ENCODE results near the gene AHNAK.

The AHNAK gene

GRCh38 chr11:62496676-62497075 lies 49.9 kb downstream of the AHNAK start:
- no peak overlapping the region for H3K27ac ChIP-seq (ENCODE audit: low read depth, low read length)

DNA sequence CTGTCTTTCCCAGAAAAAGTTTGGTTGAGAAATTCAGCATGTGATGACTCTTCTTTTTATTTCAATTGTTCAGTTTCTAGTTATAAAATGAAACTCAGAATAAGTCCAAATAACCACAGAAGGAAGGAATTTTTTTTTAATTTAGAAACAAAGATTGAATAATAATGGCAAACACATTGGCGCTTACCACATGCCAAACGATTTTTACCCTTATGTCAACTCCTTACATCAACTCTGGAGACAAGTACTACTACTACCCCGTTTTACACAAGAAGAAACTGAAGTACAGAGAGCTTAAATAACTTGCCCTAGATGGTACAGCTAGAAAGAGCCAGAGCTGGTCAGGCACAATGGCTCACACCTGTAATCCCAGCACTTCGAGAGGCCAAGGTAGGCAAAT lies 52.4 kb downstream of the AHNAK start:
- no peak overlapping the region for H2AFZ ChIP-seq (ENCODE audit: low read depth, low read length, severe bottlenecking)
- H3K4me3 ChIP-seq (ENCODE audit: insufficient read depth, low read length, poor library complexity, severe bottlenecking), result no peak overlapping the region
- H3K27me3 ChIP-seq (ENCODE audit: low read length), result no peaks in the 10 kb centered on the region
- H3K9me2 ChIP-seq (replicated peaks; ENCODE audit: insufficient read depth, low read length), result no peaks in the 10 kb centered on the region
- H3K27ac ChIP-seq (ENCODE audit: low read depth, low read length), result no peak overlapping the region
- H3K36me3 ChIP-seq (ENCODE audit: low read length), result no peaks in the 10 kb centered on the region
- no peak overlapping the region for H3K4me2 ChIP-seq (ENCODE audit: low read depth, low read length, poor library complexity, severe bottlenecking)
- H4K20me1 ChIP-seq (ENCODE audit: low read depth, low read length), result no peaks in the 10 kb centered on the region
- H3K79me2 ChIP-seq (ENCODE audit: insufficient read depth, low read length), result no peaks in the 10 kb centered on the region
- H3F3A ChIP-seq (ENCODE audit: insufficient read depth), result no peaks in the 10 kb centered on the region
- no peaks in the 10 kb centered on the region for H3K9me3 ChIP-seq (ENCODE audit: insufficient read depth, low read length)
- H3K9ac ChIP-seq (ENCODE audit: low read length), result no peak overlapping the region
- TF ChIP-seq, protein P1, sequence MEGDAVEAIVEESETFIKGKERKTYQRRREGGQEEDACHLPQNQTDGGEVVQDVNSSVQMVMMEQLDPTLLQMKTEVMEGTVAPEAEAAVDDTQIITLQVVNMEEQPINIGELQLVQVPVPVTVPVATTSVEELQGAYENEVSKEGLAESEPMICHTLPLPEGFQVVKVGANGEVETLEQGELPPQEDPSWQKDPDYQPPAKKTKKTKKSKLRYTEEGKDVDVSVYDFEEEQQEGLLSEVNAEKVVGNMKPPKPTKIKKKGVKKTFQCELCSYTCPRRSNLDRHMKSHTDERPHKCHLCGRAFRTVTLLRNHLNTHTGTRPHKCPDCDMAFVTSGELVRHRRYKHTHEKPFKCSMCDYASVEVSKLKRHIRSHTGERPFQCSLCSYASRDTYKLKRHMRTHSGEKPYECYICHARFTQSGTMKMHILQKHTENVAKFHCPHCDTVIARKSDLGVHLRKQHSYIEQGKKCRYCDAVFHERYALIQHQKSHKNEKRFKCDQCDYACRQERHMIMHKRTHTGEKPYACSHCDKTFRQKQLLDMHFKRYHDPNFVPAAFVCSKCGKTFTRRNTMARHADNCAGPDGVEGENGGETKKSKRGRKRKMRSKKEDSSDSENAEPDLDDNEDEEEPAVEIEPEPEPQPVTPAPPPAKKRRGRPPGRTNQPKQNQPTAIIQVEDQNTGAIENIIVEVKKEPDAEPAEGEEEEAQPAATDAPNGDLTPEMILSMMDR (IDR thresholded peaks at IDR 0.05; ENCODE audit: insufficient read depth, low read length, poor library complexity, severe bottlenecking), result no peak
- no peak for TF ChIP-seq EZH2phosphoT487 (conservative IDR thresholded peaks at IDR 0.05; ENCODE audit: low read length)

More at GRCh38 chr11:62496676-62497075, 49.9 kb downstream of the AHNAK start:
- no peak overlapping the region for H3K9ac ChIP-seq (ENCODE audit: low read length)
- no peak overlapping the region for H3K4me2 ChIP-seq (ENCODE audit: low read depth, low read length, poor library complexity, severe bottlenecking)
- H4K20me1 ChIP-seq (ENCODE audit: low read depth, low read length), result no peaks in the 10 kb centered on the region
- H2AFZ ChIP-seq (ENCODE audit: low read depth, low read length, severe bottlenecking), result no peak overlapping the region
- no peaks in the 10 kb centered on the region for H3K9me3 ChIP-seq (ENCODE audit: insufficient read depth, low read length)
- no peaks in the 10 kb centered on the region for H3K36me3 ChIP-seq (ENCODE audit: low read length)
- H3K79me2 ChIP-seq (ENCODE audit: insufficient read depth, low read length), result no peaks in the 10 kb centered on the region
- no peaks in the 10 kb centered on the region for H3K9me2 ChIP-seq (replicated peaks; ENCODE audit: insufficient read depth, low read length)
- TF ChIP-seq, protein P1 (IDR thresholded peaks at IDR 0.05; ENCODE audit: insufficient read depth, low read length, poor library complexity, severe bottlenecking), result no peak
- no peak for TF ChIP-seq EZH2phosphoT487 (conservative IDR thresholded peaks at IDR 0.05; ENCODE audit: low read length)
- H3K4me3 ChIP-seq (ENCODE audit: insufficient read depth, low read length, poor library complexity, severe bottlenecking), result no peak overlapping the region
- no peaks in the 10 kb centered on the region for H3K27me3 ChIP-seq (ENCODE audit: low read length)
- no peaks in the 10 kb centered on the region for H3F3A ChIP-seq (ENCODE audit: insufficient read depth)

DNA sequence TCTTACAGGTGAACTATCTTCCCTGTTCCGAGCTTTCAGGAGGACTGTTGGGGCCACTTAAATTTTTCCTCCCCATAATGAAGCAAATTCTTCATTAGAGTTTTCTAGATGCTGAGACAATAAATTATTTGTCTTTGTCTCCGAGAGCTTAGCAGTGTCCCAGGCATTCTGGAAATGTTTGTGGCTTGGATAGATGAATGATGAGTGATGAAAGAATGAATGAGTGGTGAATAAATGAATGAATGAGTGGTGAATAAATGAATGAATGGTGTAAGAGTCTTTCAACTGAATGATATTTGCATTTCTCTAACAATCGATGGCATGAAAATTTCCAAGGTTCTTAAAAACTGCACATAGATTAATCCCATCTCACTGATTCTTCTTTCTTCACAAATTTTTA lies 52.8 kb downstream of the AHNAK start:
- no peaks in the 10 kb centered on the region for H3K79me2 ChIP-seq (ENCODE audit: insufficient read depth, low read length)
- no peaks in the 10 kb centered on the region for H3K36me3 ChIP-seq (ENCODE audit: low read length)
- H3K9me3 ChIP-seq (ENCODE audit: insufficient read depth, low read length), result no peaks in the 10 kb centered on the region
- H3F3A ChIP-seq (ENCODE audit: insufficient read depth), result no peaks in the 10 kb centered on the region
- no peak overlapping the region for H3K27ac ChIP-seq (ENCODE audit: low read depth, low read length)
- no peak overlapping the region for H3K4me3 ChIP-seq (ENCODE audit: insufficient read depth, low read length, poor library complexity, severe bottlenecking)
- no peak overlapping the region for H2AFZ ChIP-seq (ENCODE audit: low read depth, low read length, severe bottlenecking)
- H3K9ac ChIP-seq (ENCODE audit: low read length), result no peak overlapping the region
- H3K9me2 ChIP-seq (replicated peaks; ENCODE audit: insufficient read depth, low read length), result no peaks in the 10 kb centered on the region
- TF ChIP-seq, protein P1 (IDR thresholded peaks at IDR 0.05; ENCODE audit: insufficient read depth, low read length, poor library complexity, severe bottlenecking), result no peak
- TF ChIP-seq EZH2phosphoT487 (conservative IDR thresholded peaks at IDR 0.05; ENCODE audit: low read length), result no peak
- no peaks in the 10 kb centered on the region for H4K20me1 ChIP-seq (ENCODE audit: low read depth, low read length)
- no peaks in the 10 kb centered on the region for H3K27me3 ChIP-seq (ENCODE audit: low read length)
- no peak overlapping the region for H3K4me2 ChIP-seq (ENCODE audit: low read depth, low read length, poor library complexity, severe bottlenecking)
